Stimulated activated naive B cell treated with anti-CD40 and anti-IgM and Interleukin-4, amounts not matched to agents 10 μg/mL and 1 μg/mL and 100 μg/mL, for 72 hours (primary cell): Measurements from ENCODE around the gene SDC1.

Experiments used
- ATAC-seq, 2 donors: fragments of 150-1000 bp; cut with Tn5 transposase; replicated peaks; 2 replicates each; pipeline ENCODE4 v1.10.0; 2021; ENCODE audit warnings: moderate library complexity in 1 of 2
- DNase-seq: peaks from one replicate; pipeline ENCODE4 v3.0.0; 2021
- H3K27ac Mint-ChIP-seq: one replicate; pipeline ENCODE4 v1.8.0; 2022; ENCODE audit warnings: mild to moderate bottlenecking, mixed read lengths
- H3K27me3 Mint-ChIP-seq, 2 donors: one replicate each; pipeline ENCODE4 v1.8.0; 2022; ENCODE audit warnings: mixed read lengths in 2 of 2
- H3K36me3 Mint-ChIP-seq, 2 donors: one replicate each; pipeline ENCODE4 v1.8.0; 2022; ENCODE audit warnings: mixed read lengths in 2 of 2, mild to moderate bottlenecking in 1 of 2
- H3K4me1 Mint-ChIP-seq, 2 donors: one replicate each; pipeline ENCODE4 v1.8.0; 2022; ENCODE audit warnings: mixed read lengths in 2 of 2, mild to moderate bottlenecking in 1 of 2
- H3K4me3 Mint-ChIP-seq, 2 donors: one replicate each; pipeline ENCODE4 v1.8.0; 2022; ENCODE audit warnings: mild to moderate bottlenecking in 2 of 2, mixed read lengths in 2 of 2, moderate library complexity in 1 of 2
- H3K9me3 Mint-ChIP-seq, 2 donors: one replicate each; pipeline ENCODE4 v1.8.0; 2022; ENCODE audit warnings: mixed read lengths in 2 of 2, mild to moderate bottlenecking in 1 of 2

SDC1 gene

GRCh38 chr2:20182241-20182931, 42.5 kb downstream of the SDC1 start:
- Mint-ChIP-seq H3K36me3 (no peaks in the 10 kb centered on the region), H3K4me1 (peaks cover 0 to 6% of the 10 kb centered on the region in 2 donors), H3K9me3 (no peaks in the 10 kb centered on the region), H3K27me3 (no peaks in the 10 kb centered on the region), H3K27ac (no peak overlapping the region), H3K4me3 (no peak overlapping the region)
- ATAC-seq (no peak), DNase-seq (no peak)

DNA sequence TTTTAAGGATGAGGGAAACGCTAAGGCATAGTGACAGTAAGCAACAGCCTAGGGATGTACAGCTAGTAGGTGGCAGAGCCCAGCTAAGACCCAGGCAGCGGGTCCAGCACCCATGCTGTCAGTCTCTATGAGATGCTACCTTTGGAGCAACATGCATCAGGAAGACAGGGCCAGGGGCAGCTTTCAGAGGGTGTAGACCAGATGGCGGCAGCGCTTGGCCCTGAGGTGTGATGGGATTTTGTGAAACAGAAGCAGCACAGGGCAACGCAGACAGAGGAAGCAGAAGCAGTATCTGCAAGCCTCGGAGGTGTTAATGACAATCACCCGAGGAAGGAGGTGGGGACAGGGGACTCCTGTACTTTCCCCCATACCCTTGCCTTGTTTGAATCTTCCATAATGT, 43.2 kb downstream of the SDC1 start:
- Mint-ChIP-seq H3K27me3 (no peaks in the 10 kb centered on the region), H3K36me3 (no peaks in the 10 kb centered on the region), H3K4me3 (no peak overlapping the region), H3K27ac (no peak overlapping the region), H3K4me1 (peaks cover 0 to 6% of the 10 kb centered on the region in 2 donors), H3K9me3 (no peaks in the 10 kb centered on the region)
- no peak for DNase-seq
- ATAC-seq = no peak

- H3K27ac Mint-ChIP-seq = no peak overlapping the region
- H3K9me3 Mint-ChIP-seq = no peaks in the 10 kb centered on the region
Observed at GRCh38 chr2:20180676-20181648, 44.0 kb downstream of the SDC1 start.

GRCh38 chr2:20179755-20180594, 45.0 kb downstream of the SDC1 start:
- Mint-ChIP-seq H3K36me3 (no peaks in the 10 kb centered on the region), H3K27me3 (no peaks in the 10 kb centered on the region), H3K4me1 (no peaks in the 10 kb centered on the region), H3K4me3 (no peak overlapping the region), H3K9me3 (no peaks in the 10 kb centered on the region), H3K27ac (no peak overlapping the region)
- no peak for DNase-seq
- ATAC-seq = no peak

More at GRCh38 chr2:20180676-20181648, 44.0 kb downstream of the SDC1 start:
- Mint-ChIP-seq H3K4me3 (no peak overlapping the region), H3K4me1 (peaks cover 0 to under 1% of the 10 kb centered on the region in 2 donors), H3K27me3 (no peaks in the 10 kb centered on the region), H3K36me3 (no peaks in the 10 kb centered on the region)
- DNase-seq (no peak), ATAC-seq (no peak)

DNA sequence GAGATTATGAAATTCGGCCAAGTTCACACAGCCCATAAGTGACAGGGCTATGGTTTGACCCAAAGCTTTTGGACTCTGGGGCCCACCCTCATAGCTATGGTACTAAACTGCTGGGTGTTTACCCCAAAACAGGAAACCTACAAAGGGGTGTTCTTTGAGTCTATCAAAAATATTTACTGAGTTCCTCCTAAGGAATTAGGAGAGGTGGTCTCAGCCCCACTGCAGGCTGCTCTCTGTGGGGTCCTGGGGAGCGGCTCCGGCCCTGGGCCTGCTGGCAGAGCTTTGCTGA, 45.5 kb downstream of the SDC1 start:
- Mint-ChIP-seq H3K27ac (no peak overlapping the region), H3K36me3 (no peaks in the 10 kb centered on the region), H3K27me3 (no peaks in the 10 kb centered on the region), H3K4me3 (no peak overlapping the region), H3K4me1 (no peaks in the 10 kb centered on the region), H3K9me3 (no peaks in the 10 kb centered on the region)
- ATAC-seq (no peak), DNase-seq (no peak)

- no peaks in the 10 kb centered on the region for H3K27me3 Mint-ChIP-seq
- DNase-seq (no peak), ATAC-seq (no peak)
- H3K4me1 Mint-ChIP-seq = no peaks in the 10 kb centered on the region
- no peak overlapping the region for H3K4me3 Mint-ChIP-seq
- H3K36me3 Mint-ChIP-seq = no peaks in the 10 kb centered on the region
- H3K9me3 Mint-ChIP-seq = no peaks in the 10 kb centered on the region
- H3K27ac Mint-ChIP-seq = no peak overlapping the region
Observed at GRCh38 chr2:20178666-20179465, 46.1 kb downstream of the SDC1 start.

GRCh38 chr2:20178249-20178607, 46.7 kb downstream of the SDC1 start:
- no peak overlapping the region for H3K4me3 Mint-ChIP-seq
- H3K27me3 Mint-ChIP-seq = no peaks in the 10 kb centered on the region
- H3K9me3 Mint-ChIP-seq = no peaks in the 10 kb centered on the region
- ATAC-seq = no peak
- H3K36me3 Mint-ChIP-seq = no peaks in the 10 kb centered on the region
- DNase-seq = no peak
- H3K4me1 Mint-ChIP-seq = no peaks in the 10 kb centered on the region
- no peak overlapping the region for H3K27ac Mint-ChIP-seq

DNA sequence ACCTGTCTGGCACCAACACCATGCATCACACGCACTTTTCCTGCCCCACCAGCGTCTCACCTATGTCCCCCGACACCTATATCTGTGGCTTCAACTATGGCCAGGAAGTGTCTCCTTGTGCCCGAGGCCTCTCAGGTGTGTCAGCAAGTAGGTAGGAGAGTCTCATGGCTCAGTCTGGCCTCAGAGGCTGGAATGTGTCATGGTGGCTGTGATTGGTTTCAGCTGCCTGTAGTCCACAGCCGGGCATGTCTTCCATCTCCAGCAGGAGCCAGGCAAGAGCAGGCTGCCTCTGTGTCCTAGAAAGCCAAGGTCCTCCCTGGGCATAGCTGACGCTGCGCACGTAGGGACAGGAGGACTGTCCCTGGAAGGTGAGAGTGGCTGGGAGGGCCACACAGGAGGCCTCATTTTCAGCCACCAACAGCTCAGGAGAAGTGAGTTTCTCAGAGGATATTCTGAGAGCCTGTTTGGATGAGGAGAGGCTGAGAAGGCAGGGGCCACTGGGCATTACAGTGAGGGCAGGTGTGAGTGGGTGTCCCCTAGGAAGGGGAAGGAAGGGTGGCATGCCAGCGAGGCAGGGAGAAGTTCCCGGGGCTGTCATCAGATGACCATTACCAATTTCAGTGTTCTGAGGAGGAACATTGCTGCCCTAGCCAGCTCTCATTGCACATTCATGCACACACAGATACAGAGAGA, 47.2 kb downstream of the SDC1 start:
- H3K4me3 Mint-ChIP-seq = no peak overlapping the region
- no peak overlapping the region for H3K27ac Mint-ChIP-seq
- H3K27me3 Mint-ChIP-seq = no peaks in the 10 kb centered on the region
- no peak for DNase-seq
- H3K9me3 Mint-ChIP-seq = no peaks in the 10 kb centered on the region
- no peak for ATAC-seq
- H3K36me3 Mint-ChIP-seq = no peaks in the 10 kb centered on the region
- no peaks in the 10 kb centered on the region for H3K4me1 Mint-ChIP-seq

DNA sequence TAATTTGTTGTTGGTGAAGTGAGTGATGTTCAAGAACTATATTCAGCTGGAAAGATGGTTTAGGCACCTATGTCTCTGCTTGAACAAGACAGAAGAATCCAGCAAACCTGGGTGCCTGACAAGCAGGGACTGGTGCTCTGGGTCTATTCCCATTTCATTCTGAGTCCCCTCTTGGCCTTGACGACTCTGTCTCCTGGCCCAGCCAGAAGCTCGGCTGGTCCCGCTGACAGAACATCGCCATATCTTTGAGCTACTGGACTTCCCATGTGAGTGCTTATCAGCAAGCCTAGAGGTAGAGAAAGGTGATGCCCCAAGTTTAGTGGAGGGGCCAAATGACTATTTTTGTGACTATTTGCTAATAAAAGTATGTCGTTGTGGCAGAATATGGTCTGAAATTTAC, 48.2 kb downstream of the SDC1 start:
- Mint-ChIP-seq H3K9me3 (no peaks in the 10 kb centered on the region), H3K27ac (no peak overlapping the region), H3K36me3 (no peaks in the 10 kb centered on the region), H3K4me1 (no peaks in the 10 kb centered on the region), H3K4me3 (no peak overlapping the region), H3K27me3 (no peaks in the 10 kb centered on the region)
- ATAC-seq (no peak), DNase-seq (no peak)

- Mint-ChIP-seq H3K4me1 (no peaks in the 10 kb centered on the region), H3K27me3 (no peaks in the 10 kb centered on the region), H3K9me3 (no peaks in the 10 kb centered on the region), H3K36me3 (no peaks in the 10 kb centered on the region), H3K27ac (no peak overlapping the region), H3K4me3 (no peak overlapping the region)
- ATAC-seq = no peak
- no peak for DNase-seq
Observed at GRCh38 chr2:20175931-20176330, 49.0 kb downstream of the SDC1 start.

DNA sequence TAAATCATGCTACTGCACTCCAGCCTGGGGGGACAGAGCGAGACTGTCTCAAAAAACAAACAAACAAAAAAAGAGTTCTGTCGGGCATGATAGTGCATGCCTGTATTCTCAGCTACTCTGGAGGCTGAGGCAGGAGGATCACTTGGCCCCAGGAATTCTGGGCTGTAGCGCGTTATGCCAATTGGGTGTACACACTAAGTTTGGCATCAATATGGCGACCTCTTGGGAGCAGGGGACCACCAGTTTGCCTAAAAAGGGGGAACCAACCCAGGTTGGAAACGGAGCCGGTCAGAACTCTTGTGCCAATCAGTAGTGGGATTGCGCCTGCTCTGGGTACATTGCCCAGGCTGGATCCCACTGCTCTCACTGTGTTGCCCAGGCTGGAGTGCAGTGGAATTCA, 49.7 kb downstream of the SDC1 start:
- ATAC-seq = no peak
- H3K36me3 Mint-ChIP-seq = no peaks in the 10 kb centered on the region
- H3K27me3 Mint-ChIP-seq = no peaks in the 10 kb centered on the region
- H3K27ac Mint-ChIP-seq = no peak overlapping the region
- no peaks in the 10 kb centered on the region for H3K4me1 Mint-ChIP-seq
- H3K4me3 Mint-ChIP-seq = no peak overlapping the region
- H3K9me3 Mint-ChIP-seq = no peaks in the 10 kb centered on the region
- DNase-seq = no peak

- no peaks in the 10 kb centered on the region for H3K27me3 Mint-ChIP-seq
- H3K4me3 Mint-ChIP-seq = no peak overlapping the region
- H3K9me3 Mint-ChIP-seq = no peaks in the 10 kb centered on the region
- H3K36me3 Mint-ChIP-seq = no peaks in the 10 kb centered on the region
- H3K4me1 Mint-ChIP-seq = no peaks in the 10 kb centered on the region
- no peak for DNase-seq
- H3K27ac Mint-ChIP-seq = no peak overlapping the region
- ATAC-seq = no peak
Observed at GRCh38 chr2:20174410-20174809, 50.5 kb downstream of the SDC1 start.

DNA sequence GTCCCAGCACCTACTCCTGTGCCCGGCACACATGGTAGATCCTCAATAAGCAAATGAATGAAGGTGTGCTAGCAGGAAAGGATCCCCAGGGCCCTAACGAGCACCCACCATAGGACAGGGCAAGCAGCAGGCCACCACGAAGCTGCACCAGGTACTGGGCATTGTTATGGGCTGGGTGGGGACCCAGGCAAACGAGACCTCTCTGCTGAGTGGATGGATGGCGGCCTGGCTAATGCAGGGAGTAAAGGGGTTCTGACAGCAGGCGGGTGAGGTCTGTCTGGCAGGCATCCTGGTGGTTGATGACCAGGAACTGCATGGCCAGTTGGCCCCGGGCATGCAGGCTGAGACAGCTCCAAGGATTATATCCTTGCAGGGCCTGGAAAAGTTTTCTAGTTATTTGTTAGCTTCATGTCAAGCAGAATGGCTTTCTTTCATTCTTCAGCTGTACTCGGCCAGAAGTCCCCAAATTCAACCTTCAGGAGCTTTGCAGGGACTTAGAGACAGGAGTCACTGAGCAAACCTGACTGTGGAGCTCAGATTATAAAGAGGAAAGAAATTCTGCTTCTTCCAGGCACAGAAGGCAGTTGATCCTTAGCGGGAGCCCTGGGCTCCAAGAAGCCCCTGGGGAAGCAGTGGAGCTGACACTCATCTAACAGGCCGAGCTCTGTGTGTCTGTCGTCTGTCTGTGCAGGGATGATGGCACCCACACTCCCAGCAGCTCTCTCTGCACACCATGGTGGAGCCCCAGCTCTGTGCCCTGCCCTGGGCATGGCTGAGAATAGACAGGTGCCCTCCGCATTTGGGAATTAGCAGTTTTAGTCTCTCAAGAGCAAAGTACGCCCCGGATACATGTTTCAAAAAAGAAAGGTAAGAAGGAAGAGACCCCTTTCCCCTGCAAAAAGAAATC, 51.2 kb downstream of the SDC1 start:
- Mint-ChIP-seq H3K36me3 (no peaks in the 10 kb centered on the region), H3K27ac (no peak overlapping the region), H3K4me1 (no peaks in the 10 kb centered on the region), H3K27me3 (no peaks in the 10 kb centered on the region), H3K4me3 (no peak overlapping the region), H3K9me3 (no peaks in the 10 kb centered on the region)
- no peak for DNase-seq
- no peak for ATAC-seq
